IPS DF 19.7 (cell line): ENCODE measurements around the gene DUSP5.

ENCODE experiments used
- DNase-seq: peaks from one replicate; pipeline ENCODE4 v3.0.0-alpha.2; 2013; ENCODE audit warnings: low read depth, low spot score

DUSP5 gene

DNA sequence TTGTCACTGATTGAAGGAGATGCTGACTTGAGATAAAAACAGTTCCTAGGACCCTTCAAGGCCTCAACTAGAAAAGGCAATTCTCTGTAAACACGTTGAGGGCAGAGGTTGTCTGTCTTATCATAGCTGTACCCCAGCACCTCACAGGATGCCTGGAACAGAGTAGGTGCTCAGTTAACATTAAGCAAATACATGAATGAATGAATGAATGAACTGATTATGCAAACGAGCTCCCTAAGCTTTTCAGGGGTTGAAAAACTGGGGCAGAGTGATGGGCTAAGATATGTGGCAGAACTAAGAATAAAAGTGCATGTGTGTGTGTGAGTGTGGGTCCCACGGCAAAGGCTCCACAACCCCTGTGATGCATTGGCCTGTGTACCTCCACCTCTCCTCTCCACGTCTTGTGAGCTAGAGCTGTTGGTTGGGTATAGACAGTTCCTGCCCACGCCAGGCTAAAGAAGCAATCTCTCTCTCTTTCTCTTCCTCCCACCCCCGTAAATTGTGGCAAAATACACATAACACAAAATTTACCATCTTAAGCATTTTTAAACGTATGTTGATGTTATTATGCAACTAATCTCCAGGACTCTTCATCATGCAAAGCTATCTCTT is 48.9 kb downstream of the DUSP5 start:
- DNase-seq: no peak

- DNase-seq: no peak
Observed at GRCh38 chr10:110547139-110547761, 49.5 kb downstream of the DUSP5 start.

DNA sequence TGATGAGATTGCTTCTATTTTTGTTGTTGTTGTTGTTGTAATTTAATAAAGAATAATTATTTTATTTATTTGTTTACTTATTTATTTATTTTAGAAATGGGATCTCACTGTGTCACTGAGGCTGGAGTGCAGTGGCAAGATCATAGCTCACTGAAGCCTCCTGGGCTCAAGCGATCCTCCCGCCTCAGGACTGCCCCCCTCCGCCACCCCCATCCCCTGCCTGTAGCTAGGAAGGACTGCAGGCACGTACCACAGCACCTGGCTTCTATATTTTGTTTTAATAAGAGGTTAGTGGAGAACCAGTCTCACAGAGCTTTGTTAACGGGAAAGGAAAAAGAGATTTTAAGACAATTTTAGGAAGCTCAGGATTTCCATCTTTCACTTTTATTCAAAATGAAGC is 50.3 kb downstream of the DUSP5 start:
- DNase-seq: no peak

- DNase-seq: no peak
Observed at GRCh38 chr10:110549211-110549610, 51.5 kb downstream of the DUSP5 start.

GRCh38 chr10:110553905-110554304 is 56.2 kb downstream of the DUSP5 start:
- no peak for DNase-seq

- DNase-seq: no peak
Observed at GRCh38 chr10:110556296-110556695, 58.6 kb downstream of the DUSP5 start.

GRCh38 chr10:110556969-110557601 is 59.4 kb downstream of the DUSP5 start:
- no peak for DNase-seq

DNA sequence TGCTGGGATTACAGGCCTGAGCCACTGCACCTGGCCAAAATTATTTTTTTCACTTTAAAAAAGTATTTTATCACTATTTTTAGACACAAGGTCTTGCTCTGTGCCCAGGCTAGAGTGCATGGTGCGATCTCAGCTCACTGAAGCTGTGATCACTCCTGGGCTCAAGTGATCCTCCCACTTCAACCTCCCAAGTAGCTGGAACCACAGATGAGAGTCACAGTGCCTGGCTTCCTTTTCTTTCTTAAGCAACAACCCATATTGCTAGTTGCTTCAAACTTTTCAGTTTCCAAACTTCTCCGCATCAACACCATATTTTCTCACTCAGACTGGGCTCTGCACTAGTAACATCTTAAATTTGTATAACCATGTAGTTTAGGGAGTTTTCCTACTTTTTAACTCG is 60.3 kb downstream of the DUSP5 start:
- no peak for DNase-seq

DNA sequence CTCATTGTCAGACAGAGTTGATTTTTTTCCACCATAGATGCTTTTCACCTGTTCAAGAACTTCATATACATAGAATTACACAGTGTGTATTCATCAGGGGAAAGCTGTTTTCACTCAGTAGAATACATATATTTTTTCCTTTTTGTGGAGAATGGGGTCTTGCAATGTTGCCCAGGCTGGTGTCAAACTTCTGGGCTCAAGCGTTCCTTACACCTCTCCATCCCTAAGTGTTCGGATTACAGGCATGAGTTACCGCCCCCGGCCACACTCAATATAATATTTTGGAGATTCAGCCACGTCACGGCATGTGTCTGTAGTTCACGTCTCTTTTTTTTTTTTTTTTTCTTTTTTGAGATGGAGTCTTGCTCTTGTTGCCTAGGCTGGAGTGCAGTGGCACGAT is 62.3 kb downstream of the DUSP5 start:
- DNase-seq: no peak
